LHCN-M2 (cell line): ENCODE measurements around the gene TRPC6. TPM values are rescaled to one million over a fixed set of nuclear protein-coding genes. Genes with fewer than 3 reads are reported as not detected.
"Not testable (repeated sequence)": the region's sequence is repeated elsewhere in the genome, so short reads cannot be mapped to it uniquely, and the experiment has no call there.

Source experiments
- DNase-seq: peaks from one replicate; pipeline ENCODE4 v3.0.0-alpha.2; 2012; ENCODE audit warnings: low read depth
- total RNA-seq: library from RNA; depleted of rRNA; stranded (reverse); fragments of >200 nt; gene quantifications from 2 replicates; pipeline ENCODE4 v1.2.3, GENCODE V29; 2014

Gene TRPC6
- total RNA-seq, 1 experiment from 2014 or later, result not detected

GRCh38 chr11:101523193-101523592 lies 60.6 kb downstream of the TRPC6 start:
- no peak for DNase-seq

- DNase-seq, result no peak
These were observed 62.0 kb downstream of the TRPC6 start for GRCh38 chr11:101521821-101522220.

GRCh38 chr11:101516546-101516945 lies 67.3 kb downstream of the TRPC6 start:
- DNase-seq, result peak; percentile 9

- DNase-seq, result no peak
These were observed 72.7 kb downstream of the TRPC6 start for GRCh38 chr11:101511065-101511464.

GRCh38 chr11:101510591-101510990 lies 73.2 kb downstream of the TRPC6 start:
- no peak for DNase-seq

GRCh38 chr11:101509922-101510321 lies 73.9 kb downstream of the TRPC6 start:
- DNase-seq, result no peak

- DNase-seq, result no peak
These were observed 75.4 kb downstream of the TRPC6 start for GRCh38 chr11:101508370-101508769.

GRCh38 chr11:101498891-101499290 lies 84.9 kb downstream of the TRPC6 start:
- no peak for DNase-seq

- no peak for DNase-seq
These were observed 86.5 kb downstream of the TRPC6 start for GRCh38 chr11:101497291-101497690.

- peak; percentile 54 for DNase-seq
These were observed 96.0 kb downstream of the TRPC6 start for GRCh38 chr11:101487775-101488174.

GRCh38 chr11:101482556-101483124 lies 101.2 kb downstream of the TRPC6 start:
- DNase-seq, result no peak

- no peak for DNase-seq
These were observed 105.0 kb downstream of the TRPC6 start for GRCh38 chr11:101478587-101479369.

- peak; percentile 4 for DNase-seq
These were observed 105.9 kb downstream of the TRPC6 start for GRCh38 chr11:101477926-101478325.

- no peak for DNase-seq
These were observed 107.6 kb downstream of the TRPC6 start for GRCh38 chr11:101476191-101476590.

- no peak for DNase-seq
These were observed 108.1 kb downstream of the TRPC6 start for GRCh38 chr11:101475699-101476098.

GRCh38 chr11:101474666-101475065 lies 109.1 kb downstream of the TRPC6 start:
- DNase-seq, result peak; percentile 11

- DNase-seq, result peak; percentile 26
These were observed 112.8 kb downstream of the TRPC6 start for GRCh38 chr11:101470881-101471520.

- DNase-seq, result no peak
These were observed 113.4 kb downstream of the TRPC6 start for GRCh38 chr11:101470419-101470818.

- DNase-seq, result no peak
These were observed 117.5 kb downstream of the TRPC6 start for GRCh38 chr11:101466352-101466751.

- not testable (repeated sequence) for DNase-seq
These were observed 119.4 kb downstream of the TRPC6 start for GRCh38 chr11:101464388-101464787.

GRCh38 chr11:101459020-101459419 lies 124.8 kb downstream of the TRPC6 start:
- no peak for DNase-seq

- peak; percentile 43 for DNase-seq
These were observed 125.6 kb downstream of the TRPC6 start for GRCh38 chr11:101458161-101458560.

- peak; percentile 17 for DNase-seq
These were observed 127.0 kb downstream of the TRPC6 start for GRCh38 chr11:101456812-101457211.
